ENCODE data around the gene TBCCD1. TPM values are rescaled to one million over a fixed set of nuclear protein-coding genes. Genes with fewer than 3 reads are reported as not detected.
"Not testable (repeated sequence)": the region's sequence is repeated elsewhere in the genome, so short reads cannot be mapped to it uniquely, and the experiment has no call there.

Gene TBCCD1
- total and polyA plus RNA-seq, 7 donors: 4.6 to 10.8 (median 6.6) TPM

DNA sequence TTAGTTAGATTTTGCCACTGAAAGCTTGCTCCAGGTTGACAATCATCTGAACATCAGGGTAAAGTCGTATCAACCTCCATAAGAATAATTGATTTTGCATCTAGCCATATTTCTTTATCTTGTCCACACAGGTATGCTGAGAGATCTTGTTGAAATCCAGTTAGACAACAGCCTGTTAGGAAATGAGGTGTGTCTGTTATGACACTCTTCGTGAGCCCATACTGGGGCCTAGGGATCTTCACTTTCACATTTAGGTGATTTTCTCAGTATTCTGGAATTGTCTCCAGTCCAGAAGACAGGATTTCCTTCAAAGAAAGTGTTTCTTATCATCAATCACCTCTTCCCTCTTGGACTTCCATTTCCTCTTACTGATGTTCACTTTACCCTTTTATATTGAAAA lies 21.5 kb upstream of the TBCCD1 start:
- no peak overlapping the region for H3K27ac ChIP-seq
- H3K36me3 ChIP-seq (ENCODE audit: insufficient read depth in 1 of 2, low read depth in 1 of 2): peaks cover 8 to 28% of the 10 kb centered on the region in 2 donors
- no peaks in the 10 kb centered on the region for H3K4me1 ChIP-seq
- no peak for ATAC-seq
- H3K27me3 ChIP-seq (ENCODE audit: insufficient read depth in 3 of 3, low read length in 2 of 3): no peaks in the 10 kb centered on the region
- DNase-seq: no peak
- H3K9me3 ChIP-seq: no peaks in the 10 kb centered on the region
- 67 to 75% (median 69%) methylated on average over 2 of the region's 2 CpGs for WGBS, 3 donors
- intact Hi-C loops (cut with DNase I): no loop called here
- H3K4me3 ChIP-seq: no peak overlapping the region
- TF ChIP-seq, protein P1, sequence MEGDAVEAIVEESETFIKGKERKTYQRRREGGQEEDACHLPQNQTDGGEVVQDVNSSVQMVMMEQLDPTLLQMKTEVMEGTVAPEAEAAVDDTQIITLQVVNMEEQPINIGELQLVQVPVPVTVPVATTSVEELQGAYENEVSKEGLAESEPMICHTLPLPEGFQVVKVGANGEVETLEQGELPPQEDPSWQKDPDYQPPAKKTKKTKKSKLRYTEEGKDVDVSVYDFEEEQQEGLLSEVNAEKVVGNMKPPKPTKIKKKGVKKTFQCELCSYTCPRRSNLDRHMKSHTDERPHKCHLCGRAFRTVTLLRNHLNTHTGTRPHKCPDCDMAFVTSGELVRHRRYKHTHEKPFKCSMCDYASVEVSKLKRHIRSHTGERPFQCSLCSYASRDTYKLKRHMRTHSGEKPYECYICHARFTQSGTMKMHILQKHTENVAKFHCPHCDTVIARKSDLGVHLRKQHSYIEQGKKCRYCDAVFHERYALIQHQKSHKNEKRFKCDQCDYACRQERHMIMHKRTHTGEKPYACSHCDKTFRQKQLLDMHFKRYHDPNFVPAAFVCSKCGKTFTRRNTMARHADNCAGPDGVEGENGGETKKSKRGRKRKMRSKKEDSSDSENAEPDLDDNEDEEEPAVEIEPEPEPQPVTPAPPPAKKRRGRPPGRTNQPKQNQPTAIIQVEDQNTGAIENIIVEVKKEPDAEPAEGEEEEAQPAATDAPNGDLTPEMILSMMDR (IDR thresholded peaks at IDR 0.05): no peak

DNA sequence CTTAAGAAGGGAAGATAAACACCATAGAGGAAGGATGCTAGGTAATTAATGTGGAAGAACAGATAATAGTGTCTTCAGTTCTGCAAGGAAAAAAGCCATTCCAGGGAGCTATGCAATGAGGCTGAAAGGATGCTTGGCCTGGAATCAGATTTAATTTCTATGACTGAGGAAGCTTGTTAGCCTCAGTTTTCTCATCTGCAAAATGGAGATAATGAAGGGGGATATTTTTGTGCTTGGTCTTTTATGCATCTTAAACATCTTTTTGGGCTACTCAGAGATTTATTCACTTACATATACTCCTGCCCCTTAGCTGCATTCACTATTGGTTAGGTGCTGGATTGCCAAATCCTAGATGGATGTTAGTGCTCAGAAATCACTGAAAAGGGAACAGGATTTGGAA lies 20.0 kb upstream of the TBCCD1 start:
- H3K27ac ChIP-seq: no peak overlapping the region
- H3K9me3 ChIP-seq: no peaks in the 10 kb centered on the region
- TF ChIP-seq, protein P1 (IDR thresholded peaks at IDR 0.05): no peak
- intact Hi-C loops (cut with DNase I): no loop called here
- no peaks in the 10 kb centered on the region for H3K4me1 ChIP-seq
- H3K4me3 ChIP-seq: no peak overlapping the region
- DNase-seq (no peak), ATAC-seq (no peak)
- H3K27me3 ChIP-seq (ENCODE audit: insufficient read depth in 3 of 3, low read length in 2 of 3): no peaks in the 10 kb centered on the region
- H3K36me3 ChIP-seq (ENCODE audit: insufficient read depth in 1 of 2, low read depth in 1 of 2): peaks cover 14 to 43% of the 10 kb centered on the region in 2 donors

DNA sequence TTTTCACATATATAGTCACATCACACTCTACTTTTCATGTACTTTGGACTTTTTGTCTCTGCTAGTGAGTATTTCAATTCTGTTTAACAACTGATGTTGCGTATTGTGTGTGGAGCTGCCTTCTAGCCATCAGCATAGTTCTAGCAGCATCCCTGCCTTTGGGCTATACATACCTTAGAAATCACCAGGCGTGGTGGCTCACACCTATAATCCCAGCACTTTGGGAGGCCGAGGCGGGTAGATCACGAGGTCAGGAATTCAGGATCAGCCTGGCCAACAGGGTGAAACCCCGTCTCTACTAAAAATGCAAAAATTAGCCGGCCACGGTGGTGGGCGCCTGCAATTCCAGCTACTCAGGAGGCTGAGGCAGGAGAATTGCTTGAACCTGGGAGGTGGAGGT lies 19.1 kb upstream of the TBCCD1 start:
- ATAC-seq; H3K27me3 ChIP-seq (ENCODE audit: insufficient read depth in 3 of 3, low read length in 2 of 3); H3K4me1 ChIP-seq; intact Hi-C loops (cut with DNase I); H3K9me3 ChIP-seq; H3K4me3 ChIP-seq; DNase-seq; H3K27ac ChIP-seq: not testable (repeated sequence)
- WGBS, 3 donors: 80 to 93% (median 84%) methylated on average over 6 to 9 of the region's 9 CpGs
- peaks cover 14 to 52% of the 10 kb centered on the region in 2 donors for H3K36me3 ChIP-seq (ENCODE audit: insufficient read depth in 1 of 2, low read depth in 1 of 2)

DNA sequence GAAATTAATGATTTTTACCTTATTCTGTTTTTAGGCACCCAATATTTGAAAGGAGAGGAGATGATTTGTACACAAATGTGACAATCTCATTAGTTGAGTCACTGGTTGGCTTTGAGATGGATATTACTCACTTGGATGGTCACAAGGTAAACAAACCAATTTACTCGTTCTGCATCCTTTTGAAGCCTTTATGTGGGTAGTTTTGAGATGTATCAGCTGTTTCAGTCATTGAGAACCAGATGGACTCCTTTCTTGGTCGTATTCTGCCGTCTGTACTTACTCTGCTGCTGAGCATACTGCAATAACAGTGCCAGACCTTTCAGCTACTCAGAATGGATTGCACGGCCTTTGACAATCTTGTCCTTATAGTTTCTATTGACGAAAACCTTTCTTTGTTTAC lies 16.7 kb upstream of the TBCCD1 start:
- no peak overlapping the region for H3K27ac ChIP-seq
- TF ChIP-seq, protein P1 (IDR thresholded peaks at IDR 0.05): no peak
- H3K9me3 ChIP-seq: no peaks in the 10 kb centered on the region
- 72 to 79% (median 75%) methylated on average over 5 of the region's 5 CpGs for WGBS, 3 donors
- no peak for DNase-seq
- no peaks in the 10 kb centered on the region for H3K4me1 ChIP-seq
- no peak for ATAC-seq
- H3K27me3 ChIP-seq (ENCODE audit: insufficient read depth in 3 of 3, low read length in 2 of 3): no peaks in the 10 kb centered on the region
- intact Hi-C loops (cut with DNase I): no loop called here
- H3K4me3 ChIP-seq: no peak overlapping the region
- H3K36me3 ChIP-seq (ENCODE audit: insufficient read depth in 1 of 2, low read depth in 1 of 2): peaks cover 14 to 76% of the 10 kb centered on the region in 2 donors

DNA sequence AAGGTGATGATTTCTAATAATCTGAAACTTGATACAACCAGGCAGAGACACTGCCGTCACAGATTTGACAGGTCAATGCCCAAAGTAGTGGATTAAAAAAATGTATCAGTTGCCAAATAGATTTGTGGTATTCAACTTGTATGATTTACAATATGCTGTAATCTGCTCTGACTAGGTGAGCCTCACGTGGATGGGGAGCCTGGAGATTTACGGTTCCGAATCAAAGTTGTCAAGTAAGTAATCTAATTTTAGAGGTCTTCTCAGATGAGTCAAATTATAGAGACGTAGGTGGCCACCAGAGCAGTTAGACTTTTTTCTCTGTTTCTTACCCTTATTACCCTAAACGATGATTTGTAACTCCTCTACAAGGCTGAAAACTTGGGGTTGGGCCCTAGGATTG lies 15.4 kb upstream of the TBCCD1 start:
- H3K4me3 ChIP-seq: no peak overlapping the region
- TF ChIP-seq, protein P1 (IDR thresholded peaks at IDR 0.05): no peak
- peaks cover 14 to 89% of the 10 kb centered on the region in 2 donors for H3K36me3 ChIP-seq (ENCODE audit: insufficient read depth in 1 of 2, low read depth in 1 of 2)
- no peak for DNase-seq
- H3K27ac ChIP-seq: no peak overlapping the region
- no peak for ATAC-seq
- no peaks in the 10 kb centered on the region for H3K4me1 ChIP-seq
- WGBS, 3 donors: 88 to 93% (median 92%) methylated on average over 6 of the region's 6 CpGs
- intact Hi-C loops (cut with DNase I): no loop called here
- H3K27me3 ChIP-seq (ENCODE audit: insufficient read depth in 3 of 3, low read length in 2 of 3): no peaks in the 10 kb centered on the region
- H3K9me3 ChIP-seq: no peaks in the 10 kb centered on the region
